HG02840 (cell line): ENCODE results near the gene NAA10.

ENCODE experiments used
- ATAC-seq: cut with Tn5 transposase; IDR thresholded peaks from one replicate; pipeline ENCODE4 v1.9.1; 2021; ENCODE audit warnings: mild to moderate bottlenecking, moderate library complexity, moderate number of reproducible peaks; ENCODE audit not compliant: unreplicated experiment, low FRiP score

Gene NAA10

GRCh38 chrX:153950127-153950526 is 15.3 kb upstream of the NAA10 start:
- no peak for ATAC-seq

GRCh38 chrX:153948847-153949805 is 14.3 kb upstream of the NAA10 start:
- ATAC-seq, result no peak

- ATAC-seq, result no peak
Measured at GRCh38 chrX:153948002-153948466, 13.2 kb upstream of the NAA10 start.

GRCh38 chrX:153947009-153947769 is 12.4 kb upstream of the NAA10 start:
- ATAC-seq, result no peak

GRCh38 chrX:153945956-153946943 is 11.4 kb upstream of the NAA10 start:
- ATAC-seq, result no peak

GRCh38 chrX:153944800-153945150 is 9.9 kb upstream of the NAA10 start:
- no peak for ATAC-seq

GRCh38 chrX:153944140-153944799 is 9.4 kb upstream of the NAA10 start, which contains the start of gene RENBP:
Gene RENBP (minus strand): TSS chrX:153944643. CDS start chrX:153944610, 33 bp downstream.
- ATAC-seq, result no peak

- ATAC-seq, result no peak
Measured at GRCh38 chrX:153941336-153942252, 6.8 kb upstream of the NAA10 start.

GRCh38 chrX:153939573-153939972 is 4.7 kb upstream of the NAA10 start:
- no peak for ATAC-seq

GRCh38 chrX:153938226-153938786 is 3.5 kb upstream of the NAA10 start:
- no peak for ATAC-seq

GRCh38 chrX:153937056-153937455 is 2.2 kb upstream of the NAA10 start:
- ATAC-seq, result no peak

GRCh38 chrX:153935326-153935851 is 552 bp upstream of the NAA10 start:
- no peak for ATAC-seq

- no peak for ATAC-seq
Measured at GRCh38 chrX:153934148-153934761, 582 bp downstream of the NAA10 start.

- no peak for ATAC-seq
Measured at GRCh38 chrX:153933748-153934147, 1.1 kb downstream of the NAA10 start.

- no peak for ATAC-seq
Measured at GRCh38 chrX:153932220-153932915, 2.5 kb downstream of the NAA10 start.

- no peak for ATAC-seq
Measured at GRCh38 chrX:153931748-153932147, 3.1 kb downstream of the NAA10 start.

- ATAC-seq, result no peak
Measured at GRCh38 chrX:153931151-153931550, 3.7 kb downstream of the NAA10 start.
